ENCODE measurements around the gene KREMEN1.

KREMEN1 gene

DNA sequence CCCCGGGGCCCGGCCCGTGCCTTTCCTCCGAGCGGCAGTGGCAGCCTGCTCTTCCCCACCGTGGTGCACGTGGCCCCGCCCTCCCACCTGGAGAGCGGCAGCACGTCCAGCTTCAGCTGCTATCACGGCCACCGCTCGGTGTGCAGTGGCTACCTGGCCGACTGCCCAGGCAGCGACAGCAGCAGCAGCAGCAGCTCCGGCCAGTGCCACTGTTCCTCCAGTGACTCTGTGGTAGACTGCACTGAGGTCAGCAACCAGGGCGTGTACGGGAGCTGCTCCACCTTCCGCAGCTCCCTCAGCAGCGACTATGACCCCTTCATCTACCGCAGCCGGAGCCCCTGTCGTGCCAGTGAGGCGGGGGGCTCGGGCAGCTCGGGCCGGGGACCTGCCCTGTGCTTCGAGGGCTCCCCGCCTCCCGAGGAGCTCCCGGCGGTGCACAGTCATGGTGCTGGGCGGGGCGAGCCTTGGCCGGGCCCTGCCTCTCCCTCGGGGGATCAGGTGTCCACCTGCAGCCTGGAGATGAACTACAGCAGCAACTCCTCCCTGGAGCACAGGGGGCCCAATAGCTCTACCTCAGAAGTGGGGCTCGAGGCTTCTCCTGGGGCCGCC lies 23.1 kb upstream of the KREMEN1 start:
- no peak for DNase-seq

DNA sequence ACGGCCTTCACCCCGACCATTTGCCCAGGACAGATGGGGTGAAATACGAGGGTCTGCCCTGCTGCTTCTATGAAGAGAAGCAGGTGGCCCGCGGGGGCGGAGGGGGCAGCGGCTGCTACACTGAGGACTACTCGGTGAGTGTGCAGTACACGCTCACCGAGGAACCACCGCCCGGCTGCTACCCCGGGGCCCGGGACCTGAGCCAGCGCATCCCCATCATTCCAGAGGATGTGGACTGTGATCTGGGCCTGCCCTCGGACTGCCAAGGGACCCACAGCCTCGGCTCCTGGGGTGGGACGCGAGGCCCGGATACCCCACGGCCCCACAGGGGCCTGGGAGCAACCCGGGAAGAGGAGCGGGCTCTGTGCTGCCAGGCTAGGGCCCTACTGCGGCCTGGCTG lies 22.4 kb upstream of the KREMEN1 start:
- DNase-seq, result no peak

DNA sequence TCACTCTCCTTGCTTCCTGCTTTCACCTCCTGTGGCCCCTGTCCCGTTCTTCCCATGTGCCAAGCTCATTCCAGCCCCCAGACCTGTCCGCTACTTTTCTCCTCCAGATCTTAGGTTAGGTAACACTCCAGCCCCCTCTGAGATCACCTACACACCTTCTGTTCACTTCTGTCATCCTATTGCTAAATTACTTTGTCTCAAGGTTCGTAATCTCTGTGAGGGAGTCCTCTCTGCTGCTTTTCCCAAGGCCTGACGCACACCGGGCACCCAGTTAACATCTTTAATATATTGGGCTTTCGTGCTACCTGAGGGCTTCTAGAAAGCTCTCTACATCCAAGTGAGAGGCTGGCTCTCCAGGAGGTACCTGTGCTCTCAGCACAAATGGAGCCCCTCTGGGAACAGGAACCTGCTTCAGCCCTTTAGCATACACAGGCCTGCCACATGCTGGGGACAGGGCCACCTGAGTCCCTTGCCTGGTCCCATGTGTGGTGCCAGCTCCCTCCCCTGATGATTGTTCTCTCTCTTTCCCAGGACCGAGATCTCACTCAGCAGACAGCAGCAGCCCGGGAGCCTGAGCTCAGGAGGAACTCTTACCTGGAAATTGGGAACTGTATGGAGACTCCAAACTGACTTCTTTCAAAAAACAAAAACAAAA lies 19.7 kb upstream of the KREMEN1 start:
- no peak for DNase-seq

DNA sequence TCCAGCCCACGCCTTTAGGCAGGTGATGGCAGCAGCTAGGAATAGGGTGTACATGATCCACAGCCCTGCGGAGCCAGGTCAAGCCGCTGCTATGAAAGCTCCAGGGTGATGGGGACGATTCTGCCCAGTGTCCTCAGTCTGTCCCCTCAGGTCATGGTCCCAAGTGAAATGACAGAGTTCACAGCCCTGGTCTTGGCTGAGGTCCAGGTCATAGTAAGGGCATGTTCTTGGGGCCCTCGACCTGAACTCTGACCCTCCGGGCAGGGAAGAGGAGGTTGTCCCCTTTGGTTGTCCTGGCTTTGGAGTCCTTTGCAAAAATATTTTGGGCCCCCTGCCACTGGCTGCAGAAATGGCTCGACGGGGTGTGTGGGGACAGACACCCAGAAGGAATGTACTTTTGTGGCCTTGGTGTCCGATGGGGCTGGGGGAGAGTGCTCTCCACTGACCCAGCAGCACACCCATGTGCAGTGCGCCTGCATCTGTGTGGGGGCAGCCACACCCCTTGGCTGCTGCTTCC lies 18.5 kb upstream of the KREMEN1 start:
- DNase-seq, result no peak

DNA sequence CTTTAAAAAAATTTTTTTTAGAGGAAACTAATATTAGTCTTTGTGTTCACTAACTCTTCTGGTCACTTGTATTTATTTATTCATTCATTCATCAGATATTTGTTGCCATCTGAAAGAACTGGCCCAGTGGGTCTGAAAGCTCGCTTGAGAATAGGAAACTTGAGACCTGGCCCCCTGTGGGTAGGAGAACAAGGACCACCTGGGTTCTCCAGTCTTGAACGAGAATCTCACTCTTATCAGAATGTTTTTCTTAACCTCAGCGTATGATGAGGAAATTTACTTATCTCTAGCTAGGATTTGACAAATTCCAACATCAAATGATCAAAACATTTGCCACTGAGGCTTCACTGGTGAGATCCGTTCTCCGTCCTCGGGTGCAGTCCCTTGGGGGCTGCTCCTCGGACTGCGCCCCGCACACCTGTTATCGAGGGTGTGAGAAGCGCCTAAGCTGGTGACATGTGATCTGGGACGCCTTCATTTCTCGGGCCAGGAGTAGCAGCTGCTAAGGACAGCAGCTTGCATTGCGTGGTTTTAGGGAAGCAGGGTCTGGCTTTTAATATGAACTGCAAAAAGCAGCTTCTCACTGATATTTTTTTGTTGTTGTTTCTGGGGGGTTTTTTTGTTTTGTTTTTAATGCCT lies 17.5 kb upstream of the KREMEN1 start:
- no peak for DNase-seq

DNA sequence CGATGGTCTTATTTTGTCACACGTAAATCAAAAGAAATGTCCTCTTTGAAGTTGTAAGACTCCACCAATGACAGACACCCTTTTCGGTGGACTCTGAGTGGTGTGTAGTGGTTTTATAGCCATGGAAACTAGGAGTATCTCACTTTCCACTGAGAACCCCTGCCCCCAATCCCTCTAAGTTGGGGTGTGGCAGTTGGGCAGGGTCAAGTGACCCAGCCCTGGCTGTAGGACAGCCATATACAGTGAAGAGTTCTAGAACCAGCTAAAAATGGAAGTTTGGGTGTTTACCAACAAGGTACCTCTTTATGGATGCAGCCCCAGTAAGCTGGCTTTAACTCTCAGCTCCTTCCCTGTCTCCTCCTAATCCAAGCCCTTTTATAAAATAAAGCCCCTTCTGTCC lies 16.4 kb upstream of the KREMEN1 start:
- DNase-seq, result no peak

DNA sequence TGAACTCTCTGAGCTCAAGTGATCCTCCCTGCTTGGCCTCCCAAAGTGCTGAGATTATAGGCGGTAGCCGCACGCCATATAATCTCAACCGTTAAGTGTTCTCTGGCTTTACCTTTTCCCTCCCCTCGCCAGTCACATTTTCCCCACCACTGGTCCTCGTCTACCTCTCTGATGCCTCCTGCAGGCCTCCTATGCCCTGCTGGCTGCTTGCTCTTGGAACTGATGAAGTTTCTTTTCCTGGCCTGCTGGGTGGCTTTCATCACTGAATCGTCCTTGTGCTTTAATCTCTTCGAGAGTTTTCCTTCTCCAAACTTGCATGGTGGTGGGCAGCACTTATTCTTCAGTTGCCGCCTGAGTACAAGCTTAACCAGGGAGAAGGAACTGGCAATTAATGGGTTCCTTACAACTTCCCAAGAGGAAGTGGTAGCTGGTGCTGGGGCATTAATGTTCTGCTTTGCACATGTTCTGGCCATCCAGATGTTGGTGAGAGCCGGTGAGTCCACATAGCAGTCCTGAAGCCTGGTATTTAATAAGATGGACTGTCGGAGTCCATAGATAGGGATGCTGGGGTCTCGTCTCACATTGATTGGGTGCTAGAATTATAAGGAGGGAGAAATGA lies 12.5 kb upstream of the KREMEN1 start:
- no peak for DNase-seq

DNA sequence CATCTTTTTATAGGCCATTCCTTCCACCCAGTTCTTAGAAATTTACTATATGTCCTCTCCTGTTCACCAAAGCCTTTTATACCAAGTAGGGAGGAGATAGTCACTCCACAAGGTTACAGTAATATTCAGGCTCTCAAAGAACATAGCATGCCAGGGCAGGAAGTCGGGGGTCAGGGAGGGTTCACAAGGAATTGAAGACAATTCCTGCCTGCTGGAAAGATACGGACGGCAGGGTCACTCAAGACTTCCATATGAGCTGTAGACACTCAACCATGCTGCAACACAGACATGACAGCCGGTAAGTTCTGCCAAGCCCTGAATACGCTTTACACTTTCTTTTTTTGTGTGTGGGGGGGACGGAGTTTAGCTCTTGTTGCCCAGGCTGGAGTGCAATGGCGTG lies 11.9 kb upstream of the KREMEN1 start:
- DNase-seq, result no peak

DNA sequence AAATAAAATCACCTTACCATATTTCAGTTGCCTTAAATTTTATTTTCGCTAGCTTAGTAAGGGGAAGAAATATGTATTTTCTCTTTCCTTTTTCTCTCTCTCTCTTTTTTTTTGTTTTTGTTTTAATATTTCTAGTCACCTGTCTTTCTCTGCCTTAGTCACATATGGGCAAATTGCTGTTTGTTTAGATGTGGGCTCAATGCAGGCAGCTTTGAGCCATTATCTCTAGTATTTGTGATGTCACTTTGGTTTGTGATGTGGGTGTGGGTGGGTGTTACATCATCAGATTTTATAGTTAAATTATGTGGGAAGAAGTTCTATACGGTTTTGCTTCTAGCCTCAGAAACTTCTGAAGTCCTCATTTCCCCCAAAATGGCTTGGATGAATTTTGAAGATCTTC lies 11.1 kb upstream of the KREMEN1 start, which contains the start of gene C22orf31:
C22orf31 (minus strand) TSS at position 59 of the 400 bp plus-strand sequence; CDS start at position 20, 39 bp downstream.
- no peak for DNase-seq

DNA sequence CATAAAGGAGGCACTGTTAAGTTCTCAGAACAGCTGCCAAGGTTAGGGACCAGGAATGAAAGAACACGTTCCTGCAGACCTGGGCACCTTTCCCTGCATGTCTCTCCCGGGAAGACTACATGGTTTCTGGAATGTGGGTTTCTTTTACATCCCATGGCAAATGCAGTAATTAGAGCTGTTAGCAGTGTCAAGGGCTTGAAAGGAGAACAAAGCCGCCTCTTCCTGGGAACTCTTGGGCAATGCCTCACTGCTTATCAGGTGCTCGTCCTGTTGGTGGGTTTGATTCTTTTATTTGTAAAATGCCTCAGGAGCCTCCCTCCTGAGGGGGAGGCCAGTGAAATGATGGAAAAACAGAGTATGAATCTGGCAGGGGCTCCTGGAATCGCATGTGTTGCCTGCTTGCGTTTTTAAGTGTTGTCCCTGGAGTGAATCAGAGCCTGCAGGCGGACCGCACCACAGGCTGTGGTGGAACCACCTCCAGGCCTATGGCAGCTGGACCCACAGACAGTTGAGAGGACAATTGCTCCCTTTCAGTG lies 10.5 kb upstream of the KREMEN1 start:
- DNase-seq, result no peak

DNA sequence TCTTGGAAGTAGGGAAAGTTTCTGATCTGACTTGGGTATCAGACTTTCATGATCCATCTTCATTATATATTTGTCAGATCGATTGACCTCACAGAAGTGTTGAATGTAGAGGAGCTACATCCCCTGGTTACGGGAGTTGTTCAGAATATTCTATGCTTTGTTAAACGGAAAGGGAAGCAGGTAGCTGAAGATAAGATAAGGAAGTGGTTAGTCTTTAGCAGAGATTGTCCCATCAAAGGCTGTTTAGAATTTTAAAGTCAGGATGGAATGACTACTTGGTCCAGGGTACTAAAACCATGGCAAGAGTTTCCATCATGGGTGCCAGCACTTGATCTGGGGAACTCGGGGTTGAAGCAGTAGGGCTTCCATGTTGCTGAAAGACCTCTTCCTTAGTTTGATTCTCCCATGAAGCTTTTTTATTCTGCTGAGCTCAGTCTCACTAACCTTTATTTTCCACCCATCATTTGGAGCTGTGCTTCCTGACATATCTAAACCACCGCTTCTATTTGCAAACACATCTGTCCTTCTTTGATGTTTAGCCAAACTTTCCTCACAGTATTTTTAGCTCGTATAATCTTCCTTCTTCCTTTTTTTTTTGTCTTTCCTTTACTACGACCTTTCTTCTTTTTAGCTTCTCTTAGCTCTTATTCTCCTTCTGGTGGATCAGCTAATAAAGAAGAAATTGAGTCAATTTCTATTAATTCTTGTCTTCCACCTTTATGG lies 7.2 kb upstream of the KREMEN1 start:
- no peak for DNase-seq

DNA sequence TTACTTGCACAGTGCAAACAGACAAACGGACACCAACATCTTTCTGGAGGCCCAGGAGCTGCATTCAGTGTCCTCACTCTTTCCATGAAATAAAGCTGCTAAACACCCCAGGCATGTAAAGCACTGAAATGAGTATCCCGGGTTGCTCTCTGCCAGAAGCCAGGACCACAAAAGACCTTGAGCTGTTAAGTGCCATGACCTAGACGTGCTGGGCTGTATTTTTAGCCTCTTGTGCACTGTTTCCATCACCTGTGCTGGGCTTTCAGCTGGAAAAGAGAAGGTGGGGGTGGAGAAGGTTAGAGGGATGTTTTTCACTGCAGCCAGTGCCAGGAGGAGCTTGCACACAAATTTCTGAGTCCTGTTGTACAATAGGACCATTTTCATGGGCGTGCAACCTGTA lies 3.4 kb upstream of the KREMEN1 start:
- DNase-seq, result no peak

DNA sequence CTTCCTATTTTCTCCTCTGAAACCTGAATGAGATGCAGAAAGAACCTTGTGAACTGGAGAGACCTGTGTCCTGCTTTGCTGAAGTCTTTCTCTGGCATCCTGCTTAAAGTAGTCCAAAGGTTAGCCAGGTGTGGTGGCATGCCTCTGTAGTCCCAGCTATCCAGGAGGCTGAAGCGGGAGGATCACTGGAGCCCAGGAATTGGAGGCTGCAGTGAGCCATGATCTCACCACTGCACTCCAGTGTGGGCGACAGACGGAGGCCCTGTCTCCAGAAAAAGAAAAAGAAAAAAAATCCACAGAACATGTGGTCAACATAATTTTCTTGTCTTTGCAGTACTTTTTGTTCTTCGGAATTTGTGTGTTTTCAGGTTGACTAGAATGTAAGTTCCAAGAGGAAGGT lies 2.3 kb upstream of the KREMEN1 start:
- no peak for DNase-seq

DNA sequence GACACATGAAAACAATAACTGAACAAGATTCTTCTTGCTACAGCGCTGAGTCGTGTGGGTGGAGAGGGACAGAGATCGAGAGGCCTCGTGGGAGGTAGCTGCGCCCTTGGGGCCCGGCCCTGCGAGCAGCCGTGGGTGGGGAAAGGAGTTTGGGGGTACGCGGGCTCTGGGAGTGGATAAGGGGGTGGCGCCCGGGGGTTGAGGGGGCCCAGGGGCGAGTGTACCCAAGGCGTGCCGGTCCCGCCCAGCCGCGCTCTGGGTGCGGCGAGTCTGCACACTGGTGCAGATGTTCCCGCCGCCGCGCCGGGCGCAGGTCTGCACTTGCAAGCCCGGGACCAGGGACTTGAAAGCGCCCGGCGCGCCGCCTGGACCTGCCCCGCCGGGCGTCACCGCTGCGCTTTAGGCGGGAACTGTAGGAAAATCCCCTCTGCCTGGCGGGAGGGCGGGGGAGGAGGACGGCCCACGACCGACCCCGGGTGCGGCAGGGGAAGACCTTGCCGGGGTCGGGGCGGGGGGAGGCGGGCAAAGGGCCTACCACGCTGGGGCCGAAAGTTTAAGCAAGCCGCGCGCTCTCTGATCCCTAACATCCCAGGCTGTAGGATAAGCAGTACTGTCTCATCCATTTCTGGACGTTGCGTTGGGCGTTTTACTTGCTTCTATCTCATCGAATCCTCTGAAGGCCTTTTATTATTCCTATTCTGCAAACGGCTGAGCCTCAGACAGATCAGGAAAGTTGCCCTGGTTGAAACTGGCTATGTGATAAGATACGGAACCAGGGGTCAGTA lies 1.4 kb upstream of the KREMEN1 start:
- peak; percentile 83 for DNase-seq

DNA sequence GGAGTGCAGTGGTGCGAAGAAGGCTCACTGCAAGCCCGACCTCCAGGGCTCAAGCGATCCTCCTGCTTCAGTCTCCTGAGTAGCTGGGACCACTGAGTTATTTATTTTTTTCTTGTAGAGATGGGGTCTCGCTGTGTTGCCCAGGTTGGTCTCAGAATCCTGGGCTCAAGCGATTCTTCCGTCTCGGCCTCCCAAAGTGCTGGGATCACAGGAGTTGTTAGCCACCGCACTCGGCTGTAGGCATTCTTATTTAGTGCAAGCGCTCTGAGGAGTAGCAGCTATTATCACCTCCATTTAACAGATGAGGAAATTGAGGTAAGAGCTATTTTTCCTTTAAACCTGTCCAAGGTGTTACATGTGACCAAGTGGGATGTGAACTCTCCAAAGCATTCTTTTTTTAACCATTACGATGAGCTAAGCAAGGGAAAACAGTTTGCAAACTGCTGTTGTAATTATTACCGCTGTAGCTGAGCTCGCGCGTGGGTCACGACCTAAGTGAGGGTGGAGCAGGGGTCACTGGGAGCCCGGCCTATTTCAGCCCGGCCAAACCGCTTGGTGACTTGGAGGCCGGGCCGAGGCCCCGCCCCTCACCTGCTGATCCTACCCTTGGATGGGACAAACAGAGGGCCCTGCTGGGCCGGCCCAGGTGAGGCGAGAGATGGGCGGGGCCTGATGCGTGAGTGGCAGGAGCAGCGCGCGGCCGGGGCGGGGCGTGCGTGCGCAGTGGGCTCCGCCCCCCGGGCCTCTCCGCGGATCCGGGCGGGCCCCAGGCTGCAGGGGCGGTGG lies 449 bp upstream of the KREMEN1 start:
- DNase-seq, result peak; percentile 89

DNA sequence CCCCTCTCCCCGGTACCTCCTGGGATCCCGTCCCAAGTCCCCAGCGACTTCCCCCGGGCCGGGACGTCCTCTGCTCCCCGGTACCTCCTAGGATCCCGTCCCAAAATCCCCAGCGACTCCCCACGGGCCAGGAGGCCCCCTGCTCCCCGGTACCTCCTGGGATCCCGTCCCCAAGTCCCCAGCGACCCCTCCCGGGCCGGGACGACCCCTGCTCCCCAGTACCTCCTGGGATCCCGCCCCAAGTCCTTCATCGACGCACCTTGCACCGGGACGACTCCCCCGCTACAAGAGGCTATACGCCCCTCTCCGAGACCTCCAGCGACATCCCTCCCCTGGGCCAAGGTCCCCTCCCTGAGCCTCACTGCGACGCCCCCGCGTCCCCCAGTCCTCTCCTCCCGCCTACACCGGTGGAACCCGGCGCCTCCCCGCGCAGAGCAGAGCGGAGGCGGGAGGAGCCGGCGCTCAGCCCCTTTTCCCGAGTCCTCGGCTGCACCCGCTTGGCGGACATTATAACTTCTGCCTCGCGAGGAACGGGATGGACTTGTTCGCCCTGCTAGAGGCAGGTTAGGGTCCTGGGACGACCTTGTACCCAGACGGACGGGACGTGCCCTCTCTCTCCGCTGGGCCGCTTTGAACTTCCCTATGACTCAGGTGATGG lies 912 bp downstream of the KREMEN1 start:
- peak; percentile 45 for DNase-seq

DNA sequence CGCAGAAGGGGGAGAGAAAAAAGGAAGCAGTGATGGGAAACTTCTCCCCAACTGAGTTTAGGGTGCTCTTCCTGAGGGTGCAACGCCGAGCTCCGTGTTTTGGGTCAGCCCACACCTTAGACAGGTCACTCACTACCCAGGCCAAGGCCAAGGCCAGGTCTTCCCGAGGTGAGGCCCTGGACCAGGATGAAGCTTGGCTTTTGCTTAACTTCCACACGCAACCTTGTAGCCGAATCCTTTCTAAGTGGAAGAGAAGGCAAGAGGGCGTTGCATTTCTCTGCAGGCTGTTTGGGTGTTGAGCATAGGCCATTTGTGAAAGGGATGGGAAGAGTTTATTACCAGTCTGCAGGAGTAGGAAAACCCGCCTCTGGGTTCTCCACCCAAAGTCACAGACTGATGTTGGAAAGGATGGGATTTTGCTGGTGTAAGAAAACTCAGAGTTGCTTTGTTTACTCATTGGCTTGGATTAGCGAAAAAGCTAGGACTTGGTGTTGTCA lies 1.5 kb downstream of the KREMEN1 start:
- no peak for DNase-seq

DNA sequence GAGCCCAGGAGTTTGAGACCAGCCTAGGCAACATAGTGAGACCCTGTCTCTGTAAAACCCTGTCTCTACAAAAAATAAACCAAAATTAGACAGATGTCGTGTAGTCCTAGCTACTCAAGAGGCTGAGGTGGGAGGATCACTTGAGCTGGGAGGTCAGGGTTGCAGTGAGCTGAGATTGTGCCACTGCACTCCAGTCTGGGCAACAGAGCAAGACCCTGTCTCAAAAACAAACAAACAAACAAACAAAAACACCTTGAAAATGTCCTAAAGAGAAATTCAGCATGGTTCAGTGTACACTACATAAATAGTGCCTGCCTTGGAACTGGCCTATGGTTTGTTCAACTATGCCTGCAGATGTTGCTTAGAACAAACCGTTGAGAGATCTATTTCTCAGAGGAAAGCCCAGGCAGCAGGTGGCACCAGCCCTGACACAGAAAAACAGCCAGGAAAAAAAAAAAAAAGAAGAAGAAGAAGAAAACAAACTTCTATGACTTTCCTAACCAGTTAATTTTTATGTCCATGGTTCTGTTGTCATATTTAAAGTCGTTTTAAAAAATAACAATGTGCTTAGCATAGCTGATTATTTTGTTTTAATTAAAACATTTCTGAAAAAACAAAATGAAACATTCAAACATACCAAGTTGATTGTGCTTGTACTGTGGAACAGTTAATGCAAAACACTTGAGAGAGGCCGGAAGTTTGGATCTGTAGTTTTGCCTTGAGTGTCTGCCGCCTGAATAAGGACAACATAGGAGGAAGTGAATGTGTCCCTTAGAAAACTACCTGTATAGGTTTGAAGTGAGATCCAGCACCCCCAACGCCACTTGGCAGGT lies 5.4 kb downstream of the KREMEN1 start:
- DNase-seq, result no peak

DNA sequence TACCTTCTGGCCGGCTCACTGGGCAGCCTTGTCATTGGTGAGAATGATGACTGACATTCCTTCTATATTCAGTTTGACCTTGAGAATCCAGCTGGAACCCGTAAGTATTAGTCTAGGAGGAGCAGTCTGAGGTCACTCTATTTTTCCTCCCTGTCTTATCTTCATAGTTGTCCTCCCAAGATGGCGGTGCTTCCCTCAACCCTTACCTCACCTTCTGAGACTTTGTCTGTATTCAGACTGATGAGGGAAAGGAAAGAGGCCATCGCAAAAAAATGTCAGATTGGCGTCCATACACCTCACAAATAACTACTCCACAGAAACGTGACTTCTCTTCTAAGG lies 6.0 kb downstream of the KREMEN1 start:
- DNase-seq, result no peak
